ENCODE data around the gene AQP7.
"Not testable (repeated sequence)": the region's sequence is repeated elsewhere in the genome, so short reads cannot be mapped to it uniquely, and the experiment has no call there.

Gene AQP7

DNA sequence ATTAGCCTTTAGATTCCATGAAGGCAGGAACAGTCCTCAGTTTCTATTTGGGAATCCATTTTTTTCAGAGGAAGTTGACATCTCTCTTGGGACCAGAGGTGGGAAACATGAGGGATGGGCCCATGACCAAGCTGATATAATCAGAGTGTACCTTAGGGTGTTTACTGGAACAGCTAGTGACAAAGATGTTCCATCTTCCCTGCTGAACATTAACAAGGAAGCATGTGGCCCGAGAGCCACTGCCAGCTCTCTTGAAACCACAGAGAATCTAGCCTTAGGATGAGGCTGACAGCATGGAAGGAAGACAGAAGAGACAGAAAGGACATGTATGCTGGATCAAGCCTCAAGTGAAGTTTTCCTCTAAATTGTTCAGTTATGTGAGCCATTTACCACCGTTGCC lies 29.1 kb upstream of the AQP7 start:
- DNase-seq: no peak

DNA sequence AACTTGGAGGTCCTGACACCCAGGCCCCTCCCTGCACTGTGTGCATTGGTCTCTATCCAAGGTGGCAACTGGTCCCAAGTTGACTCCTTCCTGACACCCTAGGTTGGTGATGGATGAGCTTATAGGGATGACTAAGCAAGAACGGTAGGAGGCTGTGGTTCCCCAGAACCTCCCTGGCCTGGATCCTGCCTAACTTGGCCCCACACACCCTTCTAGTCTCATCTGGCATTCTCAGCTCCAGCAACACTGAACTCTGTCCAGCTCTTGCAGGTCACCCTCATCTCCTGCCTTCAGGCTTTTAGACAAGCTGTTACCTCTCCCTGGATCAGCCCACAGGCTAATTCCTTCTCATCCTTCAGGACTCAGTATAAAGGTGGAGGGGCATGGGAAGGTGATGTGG lies 28.6 kb upstream of the AQP7 start:
- no peak for DNase-seq

DNA sequence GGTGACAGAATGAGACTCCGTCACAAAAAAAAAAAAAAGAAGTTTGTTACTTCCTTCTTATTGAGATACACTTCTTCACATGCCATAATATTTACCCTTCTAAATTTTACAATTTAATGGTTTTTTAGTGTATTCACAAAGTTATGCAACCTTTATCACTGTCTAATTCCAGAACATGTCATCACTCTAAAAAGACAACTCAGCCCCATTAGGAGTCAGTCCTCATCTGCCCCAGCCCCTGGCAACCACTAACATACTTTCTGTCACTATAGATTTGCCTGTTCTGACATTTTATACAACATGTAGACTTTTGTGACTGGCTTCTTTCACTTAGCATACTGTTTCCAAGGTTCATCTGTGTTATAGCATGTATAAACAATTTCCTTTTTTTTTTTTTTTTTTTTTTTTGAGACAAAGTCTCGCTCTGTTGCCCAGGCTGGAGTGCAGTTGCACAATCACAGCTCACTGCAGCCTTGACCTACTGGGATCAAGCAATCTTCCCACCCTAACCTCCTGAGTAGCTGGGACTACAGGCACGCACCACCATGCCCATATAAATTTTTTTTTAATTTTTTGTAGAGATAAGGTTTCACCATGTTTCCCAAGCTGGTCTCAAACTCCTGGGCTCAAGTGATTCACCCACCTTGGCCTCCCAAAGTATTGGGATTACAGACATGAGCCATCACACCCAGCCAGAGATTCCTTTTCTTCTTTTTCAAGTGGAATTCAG lies 27.1 kb upstream of the AQP7 start:
- DNase-seq: no peak

DNA sequence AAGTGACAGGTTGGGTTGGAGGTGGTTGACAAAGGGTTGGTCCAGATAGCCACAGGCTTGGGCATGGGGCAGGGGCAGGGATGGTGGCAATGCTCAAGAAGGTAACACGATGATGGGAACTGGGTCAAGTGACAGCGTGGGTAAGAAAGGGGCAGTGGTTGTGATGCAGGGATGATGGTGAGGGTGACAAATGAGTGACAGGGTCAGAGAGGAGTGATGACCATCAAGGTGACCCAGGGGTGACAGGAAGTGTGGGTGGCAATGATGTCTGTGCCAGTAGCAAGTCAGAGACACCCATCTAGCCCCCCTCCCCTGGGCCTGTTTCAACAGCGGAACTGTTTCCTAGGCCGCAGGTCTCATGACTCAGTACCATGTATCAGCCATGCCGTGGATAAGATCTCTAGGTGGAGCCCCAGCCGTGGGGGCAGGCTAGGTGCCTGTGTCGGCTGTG lies 24.5 kb upstream of the AQP7 start:
- no peak for DNase-seq

DNA sequence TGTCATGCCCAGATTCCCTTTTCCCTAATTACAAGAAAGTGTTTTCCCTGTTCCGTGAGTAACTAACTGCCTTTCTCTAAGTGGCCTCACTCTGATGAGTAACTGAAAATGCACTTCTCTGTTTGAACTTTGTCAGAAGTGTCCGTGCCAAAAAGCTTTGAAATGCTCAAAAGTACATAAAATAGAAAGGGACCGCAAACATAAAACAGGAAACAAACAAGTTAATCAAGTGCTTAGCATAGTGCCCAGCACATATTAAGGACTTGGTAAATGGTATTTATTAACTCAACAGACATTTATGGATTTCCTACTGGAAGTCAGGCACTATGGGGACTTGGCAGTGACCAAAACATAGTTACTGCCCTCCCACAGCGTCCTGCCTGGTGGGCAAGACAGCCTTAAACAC lies 22.8 kb upstream of the AQP7 start:
- DNase-seq: no peak

DNA sequence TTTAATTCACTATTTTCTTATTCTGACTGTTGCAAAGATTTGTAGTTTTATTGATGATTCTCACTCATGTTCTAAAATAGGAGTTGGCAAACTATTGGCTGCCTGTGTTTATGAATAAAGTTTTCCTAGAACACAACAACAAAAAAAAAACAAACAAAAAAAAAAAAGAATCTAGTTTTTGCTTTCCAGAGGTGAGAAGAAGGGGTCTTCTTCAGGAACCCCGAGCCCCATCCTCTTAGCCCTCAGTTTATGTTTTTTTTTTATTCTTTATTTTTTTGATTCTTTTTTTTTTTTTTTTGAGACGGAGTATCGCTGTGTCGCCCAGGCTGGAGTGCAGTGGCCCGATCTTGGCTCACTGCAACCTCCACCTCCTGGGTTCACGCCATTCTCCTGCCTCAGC lies 22.1 kb upstream of the AQP7 start:
- not testable (repeated sequence) for DNase-seq

DNA sequence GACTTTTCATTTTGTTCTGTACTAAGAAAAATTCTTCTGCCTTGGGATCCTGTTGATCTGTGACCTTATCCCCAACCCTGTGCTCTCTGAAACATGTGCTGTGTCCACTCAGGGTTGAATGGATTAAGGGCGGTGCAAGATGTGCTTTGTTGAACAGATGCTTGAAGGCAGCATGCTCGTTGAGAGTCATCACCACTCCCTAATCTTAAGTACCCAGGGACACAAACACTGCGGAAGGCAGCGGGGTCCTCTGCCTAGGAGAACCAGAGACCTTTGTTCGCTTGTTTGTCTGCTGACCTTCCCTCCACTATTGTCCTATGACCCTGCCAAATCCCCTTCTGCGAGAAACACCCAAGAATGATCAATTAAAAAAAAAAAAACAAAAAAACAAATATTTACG lies 21.7 kb upstream of the AQP7 start:
- DNase-seq: not testable (repeated sequence)

DNA sequence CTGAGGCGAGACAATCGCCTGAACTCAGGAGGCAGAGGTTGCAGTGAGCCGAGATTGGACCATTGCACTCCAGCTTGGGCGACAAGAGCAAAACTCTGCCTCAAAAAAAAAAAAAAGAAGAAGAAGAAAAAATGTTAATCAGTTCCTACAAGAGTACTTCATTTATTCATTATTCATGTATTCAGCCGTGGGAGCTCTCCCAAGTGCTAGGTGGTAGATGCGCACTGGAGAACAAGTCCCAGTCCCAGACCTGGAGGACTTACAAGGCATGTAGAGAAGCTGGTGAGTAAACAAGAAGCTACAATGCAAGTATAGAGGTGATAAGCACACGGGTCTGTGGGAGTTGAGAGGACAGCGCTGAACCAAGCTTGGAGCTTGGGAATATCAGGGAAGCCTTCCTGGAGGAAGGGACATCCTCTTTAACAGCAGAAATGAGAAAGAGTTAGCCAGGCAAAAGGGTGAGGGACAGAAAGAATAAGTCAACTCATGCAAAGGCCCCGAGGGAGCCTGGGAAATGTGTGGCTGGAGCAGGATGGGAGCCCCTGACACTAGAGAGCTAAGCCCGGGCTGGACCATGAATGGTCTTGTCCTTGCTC lies 17.4 kb upstream of the AQP7 start:
- DNase-seq: no peak

DNA sequence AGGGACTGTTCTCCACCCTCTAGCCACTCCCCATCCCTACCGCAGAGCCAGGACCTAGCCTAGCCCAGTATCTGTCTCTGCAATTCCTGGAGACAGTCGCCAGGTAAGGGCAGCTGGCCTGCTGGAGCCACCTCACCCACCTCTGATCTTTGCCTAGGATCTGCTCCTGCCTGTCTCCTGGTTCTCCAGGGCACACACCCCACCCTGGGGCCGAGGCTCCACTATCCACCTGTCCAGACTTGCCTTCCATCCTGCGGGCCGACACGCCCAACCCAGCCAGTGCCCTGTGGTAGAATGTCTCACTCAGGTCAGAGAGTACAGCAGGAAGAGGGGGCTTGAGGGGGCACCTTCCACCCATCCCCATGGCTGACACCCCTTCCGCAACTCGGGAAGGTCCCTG lies 15.7 kb upstream of the AQP7 start:
- no peak for DNase-seq

DNA sequence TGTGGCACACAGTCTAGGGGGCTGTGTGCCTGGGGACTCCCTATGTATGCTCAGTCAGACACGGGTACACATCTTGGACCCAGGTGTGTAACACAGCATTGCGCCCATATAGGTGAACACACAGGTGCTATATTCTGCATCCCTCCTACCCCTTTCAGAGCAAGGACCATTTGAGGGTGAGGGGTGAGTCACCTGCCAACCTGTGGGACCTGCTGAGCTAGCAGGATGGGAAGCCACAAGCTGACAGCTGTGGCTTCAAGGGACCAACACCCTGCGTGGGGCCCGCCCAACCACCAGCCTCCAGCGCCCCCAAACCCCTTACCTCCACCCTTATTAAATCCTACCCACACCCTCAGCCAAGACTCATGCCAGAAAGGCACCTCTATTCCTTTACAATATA lies 14.6 kb upstream of the AQP7 start:
- DNase-seq: peak; percentile 25

DNA sequence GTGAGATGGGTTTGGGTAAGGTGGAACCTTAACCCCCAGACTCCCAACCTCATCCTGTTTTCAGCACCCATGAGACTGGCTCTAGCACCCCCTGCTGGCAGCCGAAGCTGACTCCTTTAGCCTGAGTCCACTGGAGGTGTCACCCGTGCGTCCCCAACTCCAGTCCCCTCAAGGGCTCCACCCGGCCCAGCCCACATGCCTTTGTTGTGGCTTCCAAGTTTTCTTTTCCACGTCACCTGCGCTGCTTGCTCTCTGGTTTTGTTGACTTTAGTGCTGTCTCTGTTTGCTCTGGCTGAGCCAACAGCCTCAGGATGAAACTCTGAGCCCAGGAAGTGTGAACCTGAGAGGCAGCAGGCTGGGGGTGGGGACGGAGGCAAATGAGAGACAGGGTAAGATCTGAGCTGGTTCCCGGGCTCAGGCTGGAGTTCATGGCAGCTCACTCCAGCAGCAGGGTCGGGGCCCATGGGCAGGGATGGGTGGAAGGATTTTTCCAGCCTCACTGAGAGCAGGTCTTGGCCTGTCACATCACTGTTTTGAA lies 13.2 kb upstream of the AQP7 start:
- peak; percentile 97 for DNase-seq

DNA sequence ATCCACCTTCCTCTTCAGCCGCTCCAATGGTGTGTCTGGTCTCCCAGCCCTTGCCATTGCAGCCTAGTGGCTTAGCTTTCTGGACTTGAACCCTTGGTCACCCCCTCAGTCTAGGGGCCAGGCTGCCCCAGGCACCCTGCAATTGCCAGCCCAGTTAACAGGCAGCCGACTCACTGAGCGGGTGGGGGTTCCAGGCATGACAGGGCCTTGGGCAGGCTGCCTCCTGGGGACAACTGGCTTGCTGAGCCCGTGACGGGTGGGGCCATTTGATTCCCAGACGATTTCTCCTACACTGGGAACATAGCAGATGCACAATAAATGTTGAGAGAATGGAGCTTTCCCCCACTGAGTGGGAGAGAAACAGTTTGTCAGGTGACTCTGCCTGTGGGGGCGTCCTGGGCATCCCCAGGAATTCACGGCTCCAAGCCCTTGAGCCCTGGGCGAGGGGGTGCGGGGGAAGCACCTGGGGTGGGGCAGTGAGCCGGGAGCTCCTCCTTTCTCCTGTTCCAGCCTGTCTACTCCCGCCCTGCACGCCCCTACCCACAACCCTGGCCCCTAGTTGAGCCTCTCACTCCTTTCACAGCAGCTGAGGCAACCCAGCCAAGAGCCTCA lies 12.6 kb upstream of the AQP7 start:
- DNase-seq: no peak

DNA sequence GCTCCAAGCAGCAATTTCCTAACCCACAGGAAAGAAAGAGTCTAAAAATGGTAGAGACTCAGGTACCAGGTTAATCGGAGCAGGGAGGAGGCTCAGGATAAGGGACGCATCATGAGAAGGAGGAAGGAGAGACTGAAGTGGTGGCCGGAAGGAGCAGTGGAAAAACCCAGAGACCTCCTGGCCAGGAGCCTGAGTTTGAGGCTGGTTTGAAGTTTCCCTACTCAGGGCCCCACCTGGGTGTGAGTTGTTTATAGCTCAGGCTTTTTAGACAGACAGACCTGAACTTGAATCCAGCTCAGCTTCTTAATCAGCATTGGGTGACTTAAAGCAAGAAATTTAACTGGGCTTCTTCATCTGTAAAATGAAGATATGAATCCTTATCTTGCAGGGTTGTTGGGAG lies 11.9 kb upstream of the AQP7 start:
- DNase-seq: no peak

DNA sequence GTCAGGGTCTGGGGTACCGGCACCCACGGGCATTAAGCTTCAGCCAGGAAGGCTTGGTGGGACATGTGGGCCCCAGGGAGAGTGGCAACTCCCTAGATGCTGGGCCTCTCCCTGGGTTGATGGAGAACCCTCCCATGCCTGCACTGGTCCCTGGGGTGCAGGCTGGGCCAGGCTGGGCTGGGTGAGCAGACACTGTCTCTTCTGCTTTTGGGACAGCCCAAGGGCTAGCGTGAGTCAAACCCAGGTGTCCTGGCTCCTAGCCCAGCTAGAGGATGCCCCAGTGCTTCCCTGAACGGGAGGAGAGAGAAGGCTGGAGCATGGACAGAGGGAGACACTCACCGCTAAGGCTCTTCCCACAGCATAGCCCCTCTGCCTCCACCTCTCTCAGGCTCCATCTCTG lies 5.7 kb upstream of the AQP7 start:
- no peak for DNase-seq

DNA sequence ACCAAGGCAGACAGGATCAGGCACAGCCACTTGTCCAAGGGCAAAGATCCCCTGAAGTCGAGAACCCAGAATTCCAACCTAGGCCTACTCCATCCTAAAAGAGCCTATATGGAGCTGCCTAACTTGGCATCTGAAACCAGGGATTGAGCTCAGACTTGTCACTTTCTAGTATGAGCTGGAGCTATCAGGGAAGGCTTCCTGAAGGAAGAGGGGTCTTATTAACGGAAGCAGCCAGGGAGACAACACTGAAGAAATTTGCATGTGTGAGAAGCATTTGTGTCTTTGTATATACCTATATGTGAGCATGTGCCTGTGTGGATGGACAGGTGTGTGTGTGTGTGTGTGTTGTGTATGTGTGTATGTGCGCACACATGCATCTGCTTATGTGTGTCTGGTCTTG lies 4.7 kb upstream of the AQP7 start:
- no peak for DNase-seq

DNA sequence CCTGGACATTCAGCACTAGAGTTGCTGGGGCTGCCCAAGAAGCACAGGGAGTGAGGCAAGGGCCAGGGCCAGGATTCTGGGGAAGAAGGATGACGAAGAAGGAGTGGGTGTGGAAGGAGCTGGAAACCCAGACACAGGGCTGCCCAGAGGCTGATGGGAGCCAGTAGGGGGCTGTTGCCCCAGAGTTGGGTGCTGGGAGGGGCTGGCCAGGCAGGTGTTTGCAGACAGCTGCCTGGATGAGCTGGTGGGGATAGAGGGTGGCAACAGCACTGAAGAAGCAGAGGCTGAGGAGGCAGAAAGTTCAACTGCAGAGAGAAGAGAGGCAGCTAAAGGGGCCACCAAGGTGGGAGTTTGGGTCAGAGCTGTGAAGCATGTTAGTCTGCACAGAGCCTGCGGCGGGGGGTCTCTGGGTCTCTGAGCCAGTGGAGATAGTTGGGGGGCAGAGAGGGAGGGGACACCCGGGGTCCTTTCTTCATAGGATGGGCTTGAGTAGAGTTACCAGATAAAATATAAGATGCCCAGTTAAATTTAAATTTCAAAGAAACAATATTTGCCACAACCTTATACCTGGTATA lies 2.5 kb upstream of the AQP7 start:
- no peak for DNase-seq

DNA sequence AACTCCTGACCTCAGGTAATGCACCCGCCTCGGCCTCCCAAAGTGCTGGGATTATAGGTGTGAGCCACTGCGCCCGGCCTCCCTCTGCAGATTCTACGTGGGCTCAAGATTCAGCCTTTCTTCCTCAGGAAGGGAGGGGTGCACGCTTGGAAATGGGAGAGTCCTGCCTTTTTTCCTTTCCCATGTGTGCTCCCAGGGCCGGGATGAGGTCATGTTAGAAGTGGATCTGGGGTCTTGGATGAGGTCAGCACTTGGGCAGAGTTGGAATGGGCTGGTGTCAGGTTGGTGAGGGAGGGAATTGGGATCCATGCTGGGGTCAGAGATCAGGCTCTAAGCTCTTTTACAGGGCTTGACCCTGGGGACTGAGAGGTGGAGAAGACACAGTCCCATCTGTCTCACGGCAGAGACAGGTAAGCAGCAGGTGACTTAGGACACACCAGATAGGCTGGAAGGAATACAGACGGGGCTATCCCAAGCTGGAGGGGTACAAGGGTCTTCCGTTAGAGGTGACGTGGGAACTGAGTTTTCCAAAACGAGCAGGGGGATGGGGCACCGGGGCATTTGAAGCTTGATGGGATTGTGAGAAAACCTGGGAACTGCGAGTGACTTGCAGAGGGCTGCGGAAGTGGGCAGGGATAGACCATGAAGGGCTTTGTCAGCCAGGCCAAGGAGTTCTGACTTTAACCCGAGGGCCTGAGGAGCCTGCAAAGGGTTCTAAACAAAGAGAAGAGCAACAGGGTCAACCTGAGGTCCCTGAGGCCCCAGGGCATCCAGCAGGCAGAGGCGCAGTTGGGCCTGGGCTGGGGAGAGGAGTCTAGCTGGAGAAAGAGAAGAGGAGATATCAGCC lies 1.8 kb upstream of the AQP7 start:
- no peak for DNase-seq

DNA sequence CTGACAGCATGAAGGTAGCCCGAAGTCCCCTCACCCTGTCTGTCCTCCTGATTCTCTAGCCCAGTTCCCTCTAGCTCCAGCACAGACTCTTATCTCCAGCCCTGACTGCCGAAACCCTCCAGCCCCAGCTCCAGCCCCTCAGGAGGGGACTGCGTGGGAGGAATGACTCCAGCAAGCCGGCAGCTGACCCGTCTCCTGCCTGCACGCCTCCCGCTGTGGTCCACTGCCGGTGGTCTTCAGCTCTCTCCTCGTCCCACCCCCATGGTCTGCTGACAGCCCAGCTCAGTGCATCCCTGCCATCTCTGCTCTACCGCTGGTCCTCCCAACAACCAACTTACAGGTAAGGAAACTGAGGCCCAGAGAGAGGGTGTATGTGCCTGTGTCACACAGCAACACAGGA lies 559 bp downstream of the AQP7 start:
- not testable (repeated sequence) for DNase-seq

DNA sequence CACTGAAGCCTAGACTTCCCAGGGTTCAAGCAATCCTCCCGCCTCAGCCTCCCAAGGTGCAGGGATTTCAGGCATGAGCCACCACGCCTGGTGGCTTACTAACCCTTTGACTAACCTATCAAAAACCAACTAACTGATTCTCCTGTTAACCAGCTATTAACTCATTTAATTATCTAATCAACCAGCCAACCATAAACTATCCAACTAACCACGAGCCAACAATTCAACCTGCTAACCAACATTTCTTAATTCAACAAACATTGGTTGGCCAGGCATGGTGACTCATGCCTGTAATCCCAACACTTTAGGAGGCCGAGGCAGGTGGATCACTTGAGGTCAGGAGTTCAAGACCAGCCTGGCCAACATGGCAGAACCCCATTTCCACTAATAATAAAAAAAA lies 3.3 kb downstream of the AQP7 start:
- not testable (repeated sequence) for DNase-seq

DNA sequence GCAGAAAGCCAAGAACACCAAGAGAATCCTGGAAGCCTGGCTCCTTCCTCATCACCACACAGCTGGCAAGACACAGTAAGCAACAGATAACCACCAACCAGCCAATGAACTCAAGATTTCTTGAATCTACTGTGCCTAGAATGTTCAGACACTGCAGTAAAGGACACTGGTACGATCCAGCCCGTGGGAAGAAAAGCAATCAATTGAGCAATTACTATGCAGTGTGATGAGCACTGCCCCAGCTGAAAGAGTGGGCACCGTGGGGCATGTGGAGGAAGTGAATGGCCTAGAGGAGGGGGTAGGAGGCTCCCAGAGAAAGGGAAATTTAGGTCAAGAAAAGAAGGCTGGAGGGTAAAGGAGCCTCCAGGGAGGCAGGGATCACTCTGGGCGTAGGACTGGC lies 4.6 kb downstream of the AQP7 start:
- not testable (repeated sequence) for DNase-seq

DNA sequence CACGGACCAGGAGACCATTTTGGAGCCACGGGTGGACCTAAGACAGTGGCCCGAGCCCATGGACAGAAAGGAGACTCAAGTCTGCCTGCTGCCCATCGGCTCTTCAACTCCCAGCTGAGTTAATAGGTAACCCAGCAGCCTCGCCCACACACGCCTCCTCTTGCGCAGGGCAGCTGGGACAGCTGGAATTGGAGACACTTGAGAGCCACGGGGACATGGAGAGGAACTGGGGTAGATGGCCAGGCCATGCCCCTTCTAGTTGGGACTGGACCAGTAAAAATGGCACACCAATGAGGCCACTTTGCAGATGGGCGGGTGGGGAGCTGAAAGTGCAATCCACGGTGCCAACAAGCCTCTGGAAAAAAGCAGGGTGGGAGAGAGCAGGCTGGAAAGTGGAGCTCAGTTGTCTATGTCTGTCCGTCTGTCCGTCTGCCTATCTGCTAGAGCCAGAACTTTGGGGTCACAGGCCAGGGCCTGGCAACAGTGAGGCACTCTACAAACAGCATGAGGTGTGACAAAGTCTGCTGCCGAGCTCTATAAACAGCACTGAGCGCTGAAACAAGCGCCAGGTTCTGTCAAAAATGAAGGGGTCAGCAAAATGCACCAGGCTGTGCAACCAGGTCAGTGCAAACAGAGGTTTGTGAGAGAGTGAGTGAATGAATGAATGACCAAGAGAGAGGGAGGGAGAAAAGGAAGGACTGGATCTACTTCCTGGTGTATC lies 7.0 kb downstream of the AQP7 start:
- DNase-seq: not testable (repeated sequence)

DNA sequence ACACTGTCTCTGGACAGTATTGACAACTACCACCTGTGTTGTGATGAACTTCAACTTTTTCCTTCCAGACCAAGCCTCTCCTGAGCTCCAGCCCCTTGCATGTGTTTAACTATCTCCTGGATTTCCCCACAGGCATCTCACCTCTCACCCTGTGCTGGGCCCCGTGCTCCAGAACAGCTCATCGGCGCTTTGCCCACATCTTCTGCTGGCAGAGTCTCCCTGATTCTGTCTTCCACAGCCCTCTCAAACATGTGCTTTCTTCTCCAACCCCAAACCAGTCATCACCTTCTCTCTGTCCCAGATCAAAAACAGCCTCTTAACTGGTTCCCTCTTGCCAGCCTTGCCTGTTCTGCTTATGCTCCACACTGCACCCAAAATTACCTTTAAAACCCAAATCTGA lies 8.4 kb downstream of the AQP7 start:
- DNase-seq: not testable (repeated sequence)

Measured in activated CD4-positive, alpha-beta T cell treated with anti-CD3 and anti-CD28 coated beads for 48 hours (primary cell).